Nephron progenitor cell (in vitro differentiated cells): ENCODE measurements around the gene APOL1.

Experiments used
- DNase-seq: peaks from one replicate; pipeline ENCODE4 v3.0.0; 2021
- H3K27ac Mint-ChIP-seq: 2 replicates; pipeline ENCODE4 v1.8.0; 2021; ENCODE audit warnings: mild to moderate bottlenecking, moderate library complexity, mixed read lengths
- H3K27me3 Mint-ChIP-seq: 2 replicates; pipeline ENCODE4 v1.8.0; 2021; ENCODE audit warnings: mild to moderate bottlenecking, low read depth, mixed read lengths; ENCODE audit not compliant: poor library complexity
- H3K36me3 Mint-ChIP-seq: 2 replicates; pipeline ENCODE4 v1.8.0; 2021; ENCODE audit warnings: low read depth, mixed read lengths
- H3K4me1 Mint-ChIP-seq: 2 replicates; pipeline ENCODE4 v1.8.0; 2021; ENCODE audit warnings: mixed read lengths
- H3K4me3 Mint-ChIP-seq: 2 replicates; pipeline ENCODE4 v1.8.0; 2021; ENCODE audit warnings: mild to moderate bottlenecking, moderate library complexity, mixed read lengths
- H3K9me3 Mint-ChIP-seq: 2 replicates; pipeline ENCODE4 v1.8.0; 2021; ENCODE audit warnings: mild to moderate bottlenecking, moderate library complexity, mixed read lengths
- CTCF ChIP-seq: fragments of 200-600 bp; sonication (generic); IDR thresholded peaks from 2 replicates; pipeline ENCODE4 v1.5.0; 2021; ENCODE audit warnings: antibody characterized with exemption

APOL1 gene

GRCh38 chr22:36234213-36234612 lies 18.7 kb upstream of the APOL1 start:
- Mint-ChIP-seq H3K9me3 (peaks cover 10% of the 10 kb centered on the region), H3K27ac (no peak overlapping the region), H3K27me3 (peaks cover 10% of the 10 kb centered on the region), H3K4me3 (no peak overlapping the region), H3K4me1 (peaks cover 39% of the 10 kb centered on the region), H3K36me3 (peaks cover 26% of the 10 kb centered on the region)
- TF ChIP-seq CTCF: no peak
- no peak for DNase-seq

GRCh38 chr22:36234919-36235318 lies 18.0 kb upstream of the APOL1 start:
- Mint-ChIP-seq H3K4me3 (no peak overlapping the region), H3K27ac (no peak overlapping the region), H3K9me3 (peaks cover 10% of the 10 kb centered on the region), H3K36me3 (peaks cover 26% of the 10 kb centered on the region), H3K27me3 (peaks cover 13% of the 10 kb centered on the region), H3K4me1 (peaks cover 41% of the 10 kb centered on the region)
- no peak for DNase-seq
- TF ChIP-seq CTCF: no peak

GRCh38 chr22:36235585-36235984 lies 17.3 kb upstream of the APOL1 start:
- peaks cover 10% of the 10 kb centered on the region for H3K9me3 Mint-ChIP-seq
- no peak overlapping the region for H3K4me3 Mint-ChIP-seq
- TF ChIP-seq CTCF: no peak
- peaks cover 26% of the 10 kb centered on the region for H3K36me3 Mint-ChIP-seq
- H3K4me1 Mint-ChIP-seq: peaks cover 44% of the 10 kb centered on the region
- DNase-seq: no peak
- H3K27me3 Mint-ChIP-seq: peaks cover 13% of the 10 kb centered on the region
- peak overlapping the region; percentile 5 for H3K27ac Mint-ChIP-seq

- H3K36me3 Mint-ChIP-seq: peaks cover 26% of the 10 kb centered on the region
- no peak overlapping the region for H3K4me3 Mint-ChIP-seq
- H3K4me1 Mint-ChIP-seq: peaks cover 44% of the 10 kb centered on the region
- H3K27ac Mint-ChIP-seq: no peak overlapping the region
- H3K27me3 Mint-ChIP-seq: peaks cover 13% of the 10 kb centered on the region
- TF ChIP-seq CTCF: no peak
- peaks cover 18% of the 10 kb centered on the region for H3K9me3 Mint-ChIP-seq
- DNase-seq: no peak
Observed at GRCh38 chr22:36236388-36237319, 16.3 kb upstream of the APOL1 start.

- H3K36me3 Mint-ChIP-seq: peaks cover 20% of the 10 kb centered on the region
- H3K27me3 Mint-ChIP-seq: peaks cover 17% of the 10 kb centered on the region
- H3K9me3 Mint-ChIP-seq: peaks cover 27% of the 10 kb centered on the region
- H3K4me1 Mint-ChIP-seq: peaks cover 40% of the 10 kb centered on the region
- H3K4me3 Mint-ChIP-seq: peak overlapping the region; percentile 17
- no peak for DNase-seq
- no peak overlapping the region for H3K27ac Mint-ChIP-seq
- TF ChIP-seq CTCF: no peak
Observed at GRCh38 chr22:36237462-36238372, 15.2 kb upstream of the APOL1 start.
